Activated CD4-positive, alpha-beta T cell treated with anti-CD3 and anti-CD28 coated beads for 24 hours (primary cell): ENCODE data around the gene CHCHD6.

Experiments used
- DNase-seq, 2 donors: peaks; one replicate each; pipeline ENCODE4 v3.0.0-alpha.2; 2020; ENCODE audit warnings: low read depth in 2 of 2

The CHCHD6 gene

DNA sequence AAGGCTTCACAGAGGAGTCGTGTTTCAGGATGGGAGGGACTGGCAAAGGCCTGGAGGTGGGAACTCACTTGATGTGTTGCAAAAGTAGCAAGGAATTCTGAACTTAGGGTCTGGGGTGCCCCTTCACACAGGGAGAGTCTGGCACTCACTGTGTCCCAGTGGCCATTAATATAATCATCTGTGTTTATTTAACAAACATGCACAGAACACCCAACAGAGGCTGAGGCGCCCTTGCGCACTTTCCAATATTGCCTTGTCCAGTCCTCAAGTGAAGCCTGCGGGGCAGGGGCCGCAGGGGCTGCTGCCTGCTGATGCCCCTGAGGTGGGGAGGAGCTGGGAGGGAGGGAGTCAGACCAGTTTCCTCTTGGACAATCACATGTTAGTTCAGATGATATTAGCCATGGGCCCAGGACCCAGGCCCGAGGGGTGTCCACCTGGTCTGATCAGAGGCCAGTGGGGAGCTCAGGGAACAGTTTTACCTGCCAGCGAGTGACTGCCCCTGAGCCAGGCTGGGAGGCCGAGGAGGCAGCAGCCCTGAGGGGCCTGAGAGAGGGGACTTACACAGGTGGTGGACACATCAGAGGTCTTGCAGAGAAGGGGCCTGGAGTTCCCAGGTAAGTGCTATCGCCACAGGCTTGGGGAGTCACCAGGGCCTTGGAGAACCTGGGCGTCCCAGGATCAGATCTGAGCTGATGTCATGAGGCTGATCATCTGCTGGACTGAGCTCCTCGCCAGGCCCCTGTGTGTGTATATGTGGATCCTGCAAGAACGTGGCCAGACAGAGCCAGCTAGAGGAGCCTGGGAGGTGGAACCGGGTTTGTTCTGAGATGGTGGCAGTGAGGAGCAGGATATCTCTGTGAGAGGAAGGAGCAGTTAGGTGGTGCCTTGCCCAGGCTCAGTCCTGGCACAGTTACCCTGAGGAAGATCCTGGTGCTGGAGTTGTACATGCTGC is 35.3 kb upstream of the CHCHD6 start:
- no peak for DNase-seq

DNA sequence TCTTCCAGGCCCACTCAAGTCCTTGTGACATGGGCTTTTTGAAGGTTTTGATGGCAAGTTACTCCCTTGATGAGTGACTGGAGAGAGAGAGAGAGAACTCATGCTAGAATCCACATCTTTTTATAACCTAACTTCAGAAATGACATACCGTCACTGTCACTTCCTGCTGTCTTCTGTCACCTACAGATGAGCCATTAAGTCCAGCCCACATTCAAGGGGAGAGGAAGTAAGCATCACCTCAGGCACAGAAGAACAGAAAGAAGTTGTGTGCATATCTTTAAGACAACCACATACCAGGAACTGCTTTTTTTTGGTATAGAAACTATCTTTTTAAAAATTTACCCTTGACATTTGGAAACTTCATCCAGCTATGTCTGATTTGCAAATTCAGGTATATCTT is 32.5 kb upstream of the CHCHD6 start:
- no peak for DNase-seq

GRCh38 chr3:126672340-126672739 is 31.7 kb upstream of the CHCHD6 start:
- DNase-seq: no peak

DNA sequence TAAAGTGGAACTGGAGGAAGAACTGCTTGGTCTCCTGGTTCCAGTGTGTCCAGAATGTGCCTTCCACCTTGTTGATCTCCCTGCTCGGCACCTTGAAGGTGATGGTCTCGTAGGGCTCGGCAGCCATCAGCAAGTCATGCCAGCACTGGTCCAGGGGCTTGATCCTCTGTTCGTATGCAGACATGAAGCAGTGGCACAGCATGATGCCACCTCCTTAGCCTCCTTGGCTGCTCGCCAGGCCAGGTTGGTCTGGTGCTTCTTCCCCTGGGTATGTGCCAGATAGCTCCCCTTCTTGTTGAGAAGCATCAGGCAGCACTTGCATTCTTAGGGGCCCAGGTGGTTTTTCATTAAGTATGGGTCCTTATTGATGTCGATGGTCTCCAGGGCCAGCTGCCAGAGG is 31.3 kb upstream of the CHCHD6 start:
- no peak for DNase-seq

- no peak for DNase-seq
These were observed 26.9 kb upstream of the CHCHD6 start for GRCh38 chr3:126676919-126677705.

DNA sequence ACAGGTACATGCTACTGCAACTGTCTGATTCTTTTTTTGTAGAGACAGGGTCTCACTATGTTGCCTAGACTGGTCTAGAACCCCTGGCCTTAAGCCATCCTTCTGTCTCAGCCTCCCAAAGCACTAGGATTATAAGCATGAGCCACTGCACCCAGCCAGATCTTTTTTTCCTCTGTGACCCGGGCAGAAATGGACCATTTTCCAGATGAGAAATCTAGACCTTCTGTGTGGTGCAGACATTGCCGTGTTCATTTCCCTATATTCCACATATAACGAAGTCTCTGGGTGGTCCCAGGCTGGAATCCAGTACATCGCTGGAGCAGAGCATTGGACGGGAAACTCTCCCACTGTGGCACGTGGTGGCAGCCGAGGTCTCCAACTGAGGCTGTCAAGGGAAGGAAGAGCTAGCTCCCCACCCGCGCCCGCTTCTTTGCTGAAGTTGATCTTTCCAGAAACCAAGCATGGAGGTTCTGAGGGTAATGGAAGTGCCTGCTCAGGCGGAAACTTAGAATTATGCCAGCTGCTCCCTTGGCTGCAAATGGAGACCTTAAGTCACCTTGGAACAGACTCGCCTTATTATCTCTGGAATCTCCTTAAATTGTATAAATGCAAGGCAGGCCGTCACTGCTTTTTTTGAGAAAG is 26.1 kb upstream of the CHCHD6 start:
- no peak for DNase-seq

DNA sequence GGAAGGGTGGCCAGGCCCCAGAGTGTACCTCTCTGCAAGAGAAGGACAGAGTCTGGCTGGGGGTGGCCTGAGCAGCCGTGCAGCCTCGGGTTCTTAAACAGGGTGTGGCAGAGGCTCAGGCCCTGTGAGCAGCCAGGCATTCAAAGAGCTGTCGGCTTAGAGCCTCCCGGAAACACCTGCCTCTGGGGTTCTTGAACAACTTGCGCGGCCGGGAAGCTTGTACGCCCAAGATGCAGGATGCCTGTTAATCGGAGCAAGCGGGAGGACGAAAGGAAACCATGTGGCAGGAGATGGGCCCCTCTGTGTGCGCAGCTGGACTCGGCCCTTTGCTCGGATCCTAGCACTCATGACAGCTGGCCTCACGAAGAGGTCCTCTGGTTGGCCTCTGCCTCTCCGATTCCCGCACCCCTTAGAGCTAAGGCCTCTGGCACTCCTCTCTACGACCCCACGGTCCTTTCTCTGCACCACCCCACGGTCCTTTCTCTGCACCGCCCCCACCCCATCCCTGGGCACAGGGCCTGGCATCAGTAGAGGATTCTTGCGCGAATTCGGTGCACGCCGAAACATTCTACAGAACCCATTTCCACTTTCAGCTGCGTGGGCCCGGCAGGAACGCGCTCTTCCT is 25.2 kb upstream of the CHCHD6 start:
- DNase-seq: no peak

DNA sequence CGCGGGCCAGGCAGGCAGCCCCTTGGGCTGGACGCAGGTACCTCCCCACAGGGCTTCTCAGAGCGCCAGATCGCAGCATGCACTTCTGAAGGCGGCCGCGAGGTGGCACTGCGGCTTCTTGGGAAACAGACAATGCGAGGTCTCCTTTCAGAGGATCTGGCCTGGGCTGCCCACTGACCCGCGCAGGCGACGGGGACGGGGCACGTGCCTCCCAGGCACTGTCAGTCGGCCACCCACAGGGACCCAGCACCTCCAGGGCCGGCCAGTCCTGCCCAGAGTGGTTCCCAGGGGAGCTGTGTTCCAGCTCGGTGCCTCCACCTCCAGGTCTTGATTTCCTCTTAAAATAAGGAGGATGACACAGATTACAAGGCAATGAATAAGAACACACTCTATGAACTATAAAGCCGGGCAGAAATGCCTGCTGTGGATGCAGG is 24.7 kb upstream of the CHCHD6 start:
- DNase-seq: peak; percentile 76 to 78

GRCh38 chr3:126679831-126680666 is 24.0 kb upstream of the CHCHD6 start:
- DNase-seq: no peak

DNA sequence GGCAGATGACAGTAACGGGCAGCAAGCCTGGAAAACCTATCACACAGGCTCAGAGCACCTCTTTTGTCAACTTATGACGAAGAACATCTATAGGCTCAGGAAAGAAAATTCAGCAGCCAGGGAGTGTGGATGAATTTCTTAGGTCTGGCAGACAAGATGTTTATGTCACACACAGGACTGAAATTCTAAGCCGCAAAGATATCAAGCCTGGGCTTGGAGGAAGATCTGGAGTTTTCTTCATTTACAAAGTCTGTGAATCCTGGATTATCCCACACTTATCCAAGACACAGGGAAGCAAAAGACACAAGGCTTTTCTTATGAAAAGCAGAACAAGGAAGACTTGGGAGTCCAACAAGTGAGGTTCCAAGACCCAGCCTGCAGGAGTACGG is 23.4 kb upstream of the CHCHD6 start:
- DNase-seq: no peak

GRCh38 chr3:126682009-126682408 is 22.0 kb upstream of the CHCHD6 start:
- DNase-seq: no peak

DNA sequence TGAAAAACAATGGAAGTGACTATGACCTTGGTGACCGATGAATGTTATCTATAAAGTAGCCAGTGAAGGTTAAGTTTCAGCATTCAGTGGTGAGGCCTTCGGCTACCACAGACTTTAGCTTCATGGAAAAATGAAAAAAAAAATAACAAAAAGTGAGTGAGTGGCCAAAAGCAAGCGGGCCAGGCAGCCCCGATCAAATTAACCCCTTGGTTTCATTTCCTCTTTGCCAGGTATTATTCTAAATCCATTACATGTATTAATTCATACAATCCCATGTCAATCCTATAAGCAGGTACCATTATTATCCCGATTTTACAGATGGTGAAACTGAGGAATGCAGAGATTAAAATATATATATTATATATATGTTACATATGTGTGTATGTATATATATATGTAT is 21.0 kb upstream of the CHCHD6 start:
- DNase-seq: no peak

DNA sequence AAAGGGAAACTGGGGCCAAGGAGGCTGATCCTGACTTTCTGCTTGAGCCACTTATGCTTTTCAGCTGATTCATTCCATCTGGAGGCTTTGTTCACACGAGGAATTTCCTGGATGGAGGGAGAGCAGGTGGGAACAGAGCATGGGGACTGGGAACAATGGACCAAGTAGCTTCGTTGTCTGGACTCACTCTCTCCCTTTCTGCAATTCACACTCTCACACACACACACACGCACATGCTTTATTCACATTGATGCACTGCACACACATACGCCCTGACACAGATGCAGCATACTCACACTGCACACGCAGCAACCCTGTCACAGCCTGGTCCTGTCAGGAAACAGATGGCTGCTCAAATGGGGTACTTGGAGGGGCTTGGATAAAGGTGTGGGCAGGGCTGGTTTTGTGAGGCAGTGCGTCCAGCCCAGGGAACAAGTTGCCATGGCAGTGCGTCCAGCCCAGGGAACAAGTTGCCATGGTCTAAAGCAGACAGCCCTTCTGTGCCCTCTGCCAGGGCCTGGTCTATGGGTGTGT is 19.8 kb upstream of the CHCHD6 start:
- DNase-seq: no peak

- DNase-seq: no peak
These were observed 19.0 kb upstream of the CHCHD6 start for GRCh38 chr3:126685021-126685420.

- DNase-seq: no peak
These were observed 18.5 kb upstream of the CHCHD6 start for GRCh38 chr3:126685493-126685892.

- no peak for DNase-seq
These were observed 12.3 kb upstream of the CHCHD6 start for GRCh38 chr3:126691765-126692164.

- DNase-seq: no peak
These were observed 11.2 kb upstream of the CHCHD6 start for GRCh38 chr3:126692858-126693257.

DNA sequence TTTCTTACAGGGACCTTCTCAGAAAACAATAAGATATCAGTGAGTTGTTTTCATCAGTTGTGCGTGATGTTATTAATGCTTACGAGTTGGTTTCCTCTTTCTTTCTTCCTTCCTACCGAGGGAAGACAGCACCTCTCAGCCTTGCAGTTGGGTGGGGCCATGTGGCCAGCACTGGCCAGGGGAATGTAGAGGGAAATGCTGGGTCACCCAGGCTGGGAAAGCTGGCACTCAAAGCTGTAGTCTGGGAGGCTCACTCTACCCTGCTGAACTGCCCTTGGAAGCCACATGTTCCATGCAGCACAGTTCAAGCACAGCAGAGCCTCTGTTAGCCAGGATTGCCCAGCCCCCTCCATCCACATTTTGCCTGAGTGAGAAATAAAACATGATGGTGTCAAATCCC is 10.1 kb upstream of the CHCHD6 start:
- no peak for DNase-seq

- DNase-seq: no peak
These were observed 7.3 kb upstream of the CHCHD6 start for GRCh38 chr3:126696701-126697267.

DNA sequence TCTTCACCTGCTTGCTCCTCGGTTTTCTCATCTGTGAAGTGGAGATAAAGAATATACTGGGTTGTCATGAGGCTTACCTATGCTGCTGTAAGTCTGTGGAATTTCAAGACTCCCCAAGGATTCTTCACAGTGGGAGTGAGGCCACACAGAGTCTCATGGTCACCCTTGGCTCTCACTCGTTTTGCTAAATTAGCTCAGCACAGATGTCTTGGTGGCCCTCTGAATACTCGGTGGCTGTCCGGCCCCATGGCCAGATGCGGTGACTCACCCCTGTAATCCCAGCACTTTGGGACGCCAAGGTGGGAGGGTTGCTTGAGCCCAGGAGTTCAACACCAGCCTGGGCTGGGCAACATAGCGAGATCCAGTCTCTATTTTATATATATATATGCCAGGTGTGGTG is 5.0 kb upstream of the CHCHD6 start:
- DNase-seq: no peak
